Measurements from ENCODE around the gene TFDP1. TPM values are rescaled to one million over a fixed set of nuclear protein-coding genes. Genes with fewer than 3 reads are reported as not detected.

TFDP1 gene, protein sequence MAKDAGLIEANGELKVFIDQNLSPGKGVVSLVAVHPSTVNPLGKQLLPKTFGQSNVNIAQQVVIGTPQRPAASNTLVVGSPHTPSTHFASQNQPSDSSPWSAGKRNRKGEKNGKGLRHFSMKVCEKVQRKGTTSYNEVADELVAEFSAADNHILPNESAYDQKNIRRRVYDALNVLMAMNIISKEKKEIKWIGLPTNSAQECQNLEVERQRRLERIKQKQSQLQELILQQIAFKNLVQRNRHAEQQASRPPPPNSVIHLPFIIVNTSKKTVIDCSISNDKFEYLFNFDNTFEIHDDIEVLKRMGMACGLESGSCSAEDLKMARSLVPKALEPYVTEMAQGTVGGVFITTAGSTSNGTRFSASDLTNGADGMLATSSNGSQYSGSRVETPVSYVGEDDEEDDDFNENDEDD
- total RNA-seq, result 48.7 and 81.2 TPM in 2 replicates

DNA sequence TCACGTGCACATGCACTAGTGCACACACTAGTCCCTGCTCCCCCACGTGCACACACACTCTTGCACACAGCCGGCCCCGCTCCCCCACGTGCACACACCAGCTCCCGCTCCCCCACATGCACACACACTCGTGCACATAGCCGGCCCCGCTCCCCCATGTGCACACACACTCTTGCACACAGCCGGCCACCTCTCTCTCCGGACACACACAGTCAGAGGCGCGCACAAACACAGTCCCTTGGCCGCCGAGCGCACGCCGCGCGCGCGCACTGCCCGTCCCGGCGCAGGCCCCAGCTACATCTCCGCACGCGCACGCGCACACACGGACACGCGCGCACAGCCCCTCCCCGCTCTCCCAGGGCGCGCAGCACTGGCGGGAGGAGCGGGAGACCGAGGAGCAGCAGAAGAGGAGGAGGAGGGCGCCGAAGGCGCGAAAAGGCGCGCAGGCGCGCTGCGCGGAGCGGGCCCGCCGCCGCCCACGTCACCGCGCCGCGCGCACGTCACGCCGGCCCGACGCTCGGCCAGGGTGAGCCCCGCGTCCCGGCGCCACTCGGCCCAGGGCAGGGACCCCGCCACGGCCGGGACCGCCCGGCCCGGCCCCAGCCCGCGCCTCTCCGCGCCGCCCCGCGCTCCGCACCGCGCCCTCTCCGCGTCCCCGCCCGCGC lies at the start of gene TFDP1:
Gene TFDP1 (plus strand): TSS at position 549 of the 665 bp plus-strand sequence. CDS start 1,085 bp downstream, outside the sequence.

DNA sequence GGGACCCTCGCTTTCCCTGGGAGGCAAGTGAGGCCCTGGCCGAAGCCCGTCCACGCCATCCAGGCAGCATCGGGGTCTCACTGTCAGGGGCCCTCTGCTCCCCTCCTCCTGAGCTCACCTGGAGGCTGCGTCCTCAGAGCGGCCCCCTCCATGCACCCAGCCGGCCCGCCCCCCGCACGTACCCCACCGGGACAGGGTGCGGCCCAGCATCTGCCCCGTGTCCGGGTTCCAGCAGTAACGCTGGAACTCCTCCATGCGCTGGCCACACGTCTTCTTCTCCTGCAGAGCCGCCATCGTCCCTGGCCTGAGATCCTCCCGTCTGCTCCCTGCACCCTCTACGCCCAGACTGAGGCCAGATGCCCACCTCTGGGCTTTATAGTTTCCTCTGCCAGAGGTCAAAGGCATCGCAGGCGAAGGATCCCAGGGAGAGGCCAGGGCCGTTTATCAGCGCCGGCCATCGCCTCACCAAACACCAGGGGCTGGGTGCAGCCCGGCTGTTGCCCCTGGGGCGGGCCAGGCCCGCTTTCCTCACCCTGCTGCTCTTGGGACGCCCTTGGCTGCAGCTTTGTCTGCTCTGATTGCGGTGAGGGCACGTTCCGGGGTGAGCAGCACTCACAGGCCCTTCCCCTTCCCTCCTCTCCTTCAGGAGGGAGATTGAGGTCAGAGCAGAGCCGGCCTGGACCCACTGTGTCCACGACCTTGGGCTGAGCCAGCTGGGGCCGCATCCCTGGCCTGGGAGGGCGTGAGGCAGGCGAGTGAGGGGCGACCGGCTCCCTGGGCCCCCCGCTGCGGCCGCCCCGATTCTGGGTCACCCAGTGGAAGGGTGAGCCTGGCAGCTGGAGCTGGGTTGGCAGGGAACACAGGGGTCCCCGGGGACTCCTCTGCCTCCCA lies 73.5 kb downstream of the TFDP1 start, which contains the start of gene ATP4B:
Gene ATP4B (minus strand): TSS at position 348 of the 891 bp plus-strand sequence. CDS start 54 bp downstream, at position 294.

DNA sequence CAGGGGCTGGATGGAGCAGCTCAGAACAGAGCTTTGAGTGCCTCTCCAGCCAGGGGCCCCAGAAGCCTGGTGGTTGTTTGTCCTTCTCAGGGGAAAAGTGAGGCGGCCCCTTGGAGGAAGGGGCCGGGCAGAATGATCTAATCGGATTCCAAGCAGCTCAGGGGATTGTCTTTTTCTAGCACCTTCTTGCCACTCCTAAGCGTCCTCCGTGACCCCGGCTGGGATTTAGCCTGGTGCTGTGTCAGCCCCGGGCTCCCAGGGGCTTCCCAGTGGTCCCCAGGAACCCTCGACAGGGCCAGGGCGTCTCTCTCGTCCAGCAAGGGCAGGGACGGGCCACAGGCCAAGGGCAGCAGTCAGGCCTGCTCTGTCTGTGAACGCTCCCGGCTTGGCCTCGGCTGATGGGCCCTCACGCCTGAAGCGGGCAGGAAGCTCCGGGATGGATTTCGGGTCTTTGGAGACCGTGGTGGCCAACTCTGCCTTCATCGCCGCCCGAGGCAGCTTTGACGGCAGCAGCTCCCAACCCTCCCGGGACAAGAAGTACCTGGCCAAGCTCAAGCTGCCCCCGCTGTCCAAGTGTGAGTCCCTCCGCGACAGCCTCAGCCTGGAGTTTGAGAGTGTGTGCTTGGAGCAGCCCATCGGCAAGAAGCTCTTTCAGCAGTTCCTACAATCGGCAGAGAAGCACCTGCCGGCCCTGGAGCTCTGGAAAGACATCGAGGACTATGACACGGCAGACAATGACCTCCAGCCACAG lies 82.6 kb downstream of the TFDP1 start, which contains the start of gene GRK1:
Gene GRK1 (plus strand): TSS at position 269 of the 751 bp plus-strand sequence. CDS start 168 bp downstream, at position 437.

Other genes with a start within 250 kb of the TFDP1 start
- gene GRTP1, start 220.6 kb upstream of the TFDP1 start, total RNA-seq, result 0.59 and 0.83 TPM in 2 replicates
- 0.59 and 1.5 TPM in 2 replicates for gene ADPRHL1, start 131.3 kb upstream of the TFDP1 start, total RNA-seq
- gene DCUN1D2, start 94.0 kb upstream of the TFDP1 start, total RNA-seq, result 9.8 and 17.0 TPM in 2 replicates
- gene ATP4B, start 73.4 kb downstream of the TFDP1 start, total RNA-seq, result not detected in 2 replicates
- gene GRK1, start 82.5 kb downstream of the TFDP1 start, total RNA-seq, result not detected in 2 replicates
- 0.83 and 1.5 TPM in 2 replicates for gene TMEM255B, start 174.5 kb downstream of the TFDP1 start, total RNA-seq